NCI-H524 treated with DMSO at 0.1 percent for 48 hours (cell line): ENCODE measurements around the gene NUP62.
A peak's percentile ranks its signal among the peaks of the same experiment; 100 is the strongest.
"Not testable (repeated sequence)": the region's sequence is repeated elsewhere in the genome, so short reads cannot be mapped to it uniquely, and the experiment has no call there.

Experiments used
- DNase-seq: peaks from one replicate; lab custom pipeline; 2025; lab: John Stamatoyannopoulos, UW

Gene NUP62

DNA sequence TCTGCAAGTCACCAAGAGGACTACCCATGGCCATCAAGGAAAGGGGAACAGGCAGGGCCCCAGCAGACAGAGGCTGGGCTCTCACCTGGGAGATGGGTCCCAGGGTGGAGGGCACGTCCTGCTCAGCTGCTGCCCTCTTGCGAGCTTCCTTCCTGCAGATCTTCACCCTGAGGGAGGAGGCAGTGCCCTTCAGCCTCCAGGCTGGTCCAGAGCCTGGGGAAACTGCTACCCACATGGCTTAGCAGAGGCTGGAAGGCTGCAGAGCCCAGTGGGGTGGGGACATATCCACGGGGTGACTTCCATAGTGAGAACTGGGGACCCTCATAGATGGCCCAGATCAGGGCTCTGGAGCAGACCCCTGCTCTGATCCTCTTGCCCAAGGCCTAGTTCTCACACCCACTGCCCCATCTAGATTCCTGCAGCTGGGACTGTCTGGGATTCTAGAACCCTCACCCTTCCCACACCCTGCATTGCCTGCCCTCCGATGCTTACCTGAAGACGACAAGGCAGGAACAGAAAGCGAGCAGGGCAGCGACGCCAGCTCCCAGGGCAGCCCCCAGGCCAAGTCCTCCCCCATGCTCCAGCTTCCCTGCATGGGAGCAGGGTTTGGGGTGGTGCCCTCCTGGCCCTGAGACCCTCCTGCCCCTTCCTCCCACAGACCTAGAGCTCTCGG, 22.6 kb upstream of the NUP62 start:
- no peak for DNase-seq

DNA sequence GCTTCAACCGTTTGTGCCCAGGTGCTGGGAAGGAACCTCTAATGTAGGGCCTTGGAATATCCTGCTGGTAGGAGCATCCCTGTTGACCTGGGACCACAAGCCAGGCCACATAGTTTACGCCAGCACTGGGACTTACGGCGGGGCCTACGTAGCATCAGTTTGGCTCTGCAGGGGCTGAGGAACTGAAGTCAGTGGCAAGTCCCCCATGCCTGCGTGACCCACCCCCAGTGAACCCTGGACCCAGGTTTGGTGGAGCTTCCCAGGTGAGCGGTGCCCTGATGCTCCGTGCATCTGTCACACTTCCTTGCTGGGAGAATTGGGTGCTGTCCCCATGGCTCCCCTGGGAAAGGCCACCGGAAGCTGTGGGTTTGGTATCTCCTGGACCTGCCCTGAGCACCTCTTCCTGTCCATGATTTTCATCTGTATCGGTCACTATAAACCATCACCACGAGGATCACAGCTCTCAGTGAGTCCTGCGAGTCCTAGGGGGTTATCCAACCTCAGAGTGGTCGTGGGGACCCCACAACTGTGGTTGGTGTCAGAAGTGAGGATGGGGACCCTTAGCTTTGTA, 21.7 kb upstream of the NUP62 start:
- no peak for DNase-seq

DNA sequence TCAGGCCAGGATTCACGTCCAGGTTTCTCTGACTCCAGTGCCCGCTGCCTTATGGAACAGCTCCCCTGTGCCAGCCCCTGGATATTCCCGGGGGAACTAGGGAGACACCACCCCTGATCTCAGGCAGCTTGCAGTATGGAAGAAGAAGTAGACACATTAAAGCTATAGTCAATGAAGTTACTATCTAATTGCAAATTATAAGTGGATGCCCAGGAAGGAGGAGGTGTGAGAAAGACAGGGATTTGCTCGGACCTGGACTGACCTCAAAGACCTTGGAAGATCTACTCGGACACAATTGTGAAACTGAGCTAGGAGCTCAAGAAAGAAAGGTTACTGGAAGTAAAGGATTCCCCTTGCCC, 21.3 kb upstream of the NUP62 start:
- no peak for DNase-seq

DNA sequence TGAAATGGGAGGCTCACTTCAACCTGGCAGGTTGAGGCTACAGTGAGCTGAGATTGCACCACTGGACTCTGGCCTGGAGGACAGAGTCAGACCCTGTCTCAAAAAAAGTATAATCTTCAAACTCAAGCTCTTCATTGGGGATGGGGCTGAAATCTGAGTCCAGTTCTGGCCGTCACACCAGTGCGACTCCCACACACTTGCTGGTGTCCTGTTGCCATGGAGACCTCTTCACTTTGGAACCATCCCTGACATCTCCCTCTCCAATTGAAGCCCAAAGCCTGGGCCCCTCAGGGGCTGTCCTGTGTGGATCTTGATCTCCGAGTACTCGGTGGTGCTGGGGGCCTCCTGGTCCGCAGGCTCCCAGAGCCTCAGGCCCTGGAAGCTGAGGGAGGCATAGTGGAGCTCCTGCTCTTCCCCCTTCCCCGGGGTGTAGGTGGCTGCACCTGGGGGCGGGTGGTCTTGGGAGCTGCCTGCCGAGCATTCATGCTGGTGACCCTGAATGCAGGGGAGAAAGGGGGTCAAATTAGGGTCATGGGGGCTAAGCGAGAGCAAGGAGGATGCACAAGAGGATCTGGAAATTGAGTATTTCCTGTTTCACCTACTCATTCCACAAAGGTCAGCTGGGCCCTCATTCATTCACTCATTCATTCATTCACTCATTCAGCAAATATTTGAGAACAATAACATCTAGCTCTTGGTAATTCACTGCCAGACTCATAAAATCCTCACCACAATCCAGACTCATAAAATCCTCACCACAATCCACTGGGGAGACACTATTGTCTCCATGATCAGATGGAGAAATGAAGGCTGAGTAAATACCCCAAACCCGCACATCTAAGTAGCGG, 20.7 kb upstream of the NUP62 start:
- DNase-seq, result no peak

DNA sequence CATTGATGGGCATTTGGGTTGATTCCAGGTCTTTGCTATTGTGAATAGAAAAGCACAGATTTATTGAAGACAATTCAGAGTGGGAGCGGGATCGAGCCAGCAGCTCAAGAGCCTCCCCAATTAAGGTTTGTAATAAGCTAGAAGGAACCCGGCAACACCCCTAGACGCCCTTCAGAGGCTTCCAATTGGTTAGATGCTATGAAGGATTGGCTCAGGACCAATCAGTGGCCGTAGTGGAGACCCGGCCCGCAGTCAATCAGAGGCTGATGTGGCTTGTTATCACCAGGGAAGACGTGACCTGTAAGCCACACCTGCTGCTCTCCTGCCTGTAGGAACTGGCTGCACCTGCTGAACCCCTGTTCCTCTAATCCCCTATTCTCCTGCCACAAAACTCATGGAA, 17.1 kb upstream of the NUP62 start:
- DNase-seq, result no peak

DNA sequence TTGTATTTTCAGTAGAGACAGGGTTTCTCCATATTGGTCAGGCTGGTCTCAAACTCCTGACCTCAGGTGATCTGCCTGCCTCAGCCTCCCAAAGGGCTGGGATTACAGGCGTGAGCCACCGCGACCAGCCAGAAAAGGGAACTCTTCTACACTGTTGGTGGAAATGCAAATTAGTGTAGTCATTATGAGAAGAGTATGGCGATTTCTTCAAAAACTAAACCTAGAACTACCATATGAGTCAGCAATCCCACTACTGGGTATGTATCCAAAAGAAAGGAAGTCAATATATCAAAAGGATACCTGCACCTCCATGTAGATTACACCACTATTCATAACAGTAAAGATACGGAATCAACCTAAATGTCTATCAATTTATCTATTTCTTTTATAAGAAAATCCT, 15.3 kb upstream of the NUP62 start:
- DNase-seq, result not testable (repeated sequence)

DNA sequence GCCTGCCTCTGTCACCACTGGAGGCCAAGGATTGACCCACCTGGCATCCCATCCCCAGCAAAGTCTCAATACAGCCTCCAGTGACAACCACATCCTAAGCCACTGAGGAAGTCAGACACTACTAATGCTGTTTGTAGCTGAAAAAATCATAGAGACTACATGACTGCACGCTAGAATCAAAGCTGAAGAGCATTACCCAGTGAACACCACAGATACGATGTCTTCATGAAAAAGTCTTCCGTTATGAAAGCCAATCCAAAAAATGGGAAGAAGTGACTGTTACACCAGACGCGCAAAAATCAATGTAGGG, 11.1 kb upstream of the NUP62 start:
- no peak for DNase-seq

DNA sequence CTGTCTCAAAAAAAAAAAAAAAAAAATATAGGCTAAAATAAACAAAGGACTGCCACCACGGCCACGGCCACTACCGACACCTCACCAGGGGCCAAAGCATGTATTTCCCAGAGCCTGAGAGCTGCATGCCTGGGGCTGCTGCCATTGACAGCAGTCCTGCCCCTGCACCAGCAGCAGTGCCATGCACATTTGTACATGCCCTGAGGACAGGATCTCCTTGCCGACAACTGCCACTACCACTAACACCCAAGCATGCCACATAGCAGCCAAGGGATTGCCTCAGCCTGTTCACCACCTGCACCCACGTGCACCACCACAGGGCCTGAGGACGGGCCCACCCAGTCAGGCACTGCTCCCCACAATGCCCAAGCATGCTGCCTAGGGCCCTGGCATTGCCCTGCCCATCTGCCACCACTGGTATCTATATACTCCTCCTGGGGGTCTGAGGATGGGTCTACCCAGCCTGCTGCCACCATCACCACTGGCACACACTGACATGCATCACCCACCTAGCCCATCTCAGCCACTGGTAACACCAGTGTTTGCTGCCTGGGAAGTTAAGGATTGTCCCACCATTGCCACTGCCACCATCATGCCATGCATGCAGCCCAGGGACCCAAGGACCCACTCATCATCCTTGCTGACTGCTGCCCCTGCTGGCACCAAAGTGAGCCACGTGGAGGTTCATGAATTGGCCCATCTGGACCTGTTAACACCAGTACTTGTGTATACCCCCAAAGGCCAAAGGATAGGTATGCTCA, 10.6 kb upstream of the NUP62 start:
- no peak for DNase-seq

DNA sequence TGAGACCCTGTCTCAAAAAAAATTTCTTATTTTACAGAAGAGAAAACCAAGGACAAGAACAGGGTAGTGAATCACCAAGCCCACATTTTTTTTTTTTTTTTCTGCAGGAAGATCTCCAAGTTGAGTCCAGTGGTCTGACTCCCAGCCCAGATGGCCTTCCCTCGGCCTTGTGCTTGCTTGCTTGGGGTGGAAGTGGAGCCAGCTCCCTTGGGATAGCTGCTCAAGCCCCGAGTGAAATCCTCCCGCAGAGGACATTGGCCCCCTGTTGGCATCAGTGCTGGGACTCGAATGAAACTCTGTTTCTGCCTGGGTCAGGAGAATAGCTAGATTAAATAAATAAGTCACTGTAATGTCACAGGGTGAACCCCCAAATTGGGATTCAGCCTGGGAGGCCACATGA, 9.4 kb upstream of the NUP62 start:
- DNase-seq, result no peak

DNA sequence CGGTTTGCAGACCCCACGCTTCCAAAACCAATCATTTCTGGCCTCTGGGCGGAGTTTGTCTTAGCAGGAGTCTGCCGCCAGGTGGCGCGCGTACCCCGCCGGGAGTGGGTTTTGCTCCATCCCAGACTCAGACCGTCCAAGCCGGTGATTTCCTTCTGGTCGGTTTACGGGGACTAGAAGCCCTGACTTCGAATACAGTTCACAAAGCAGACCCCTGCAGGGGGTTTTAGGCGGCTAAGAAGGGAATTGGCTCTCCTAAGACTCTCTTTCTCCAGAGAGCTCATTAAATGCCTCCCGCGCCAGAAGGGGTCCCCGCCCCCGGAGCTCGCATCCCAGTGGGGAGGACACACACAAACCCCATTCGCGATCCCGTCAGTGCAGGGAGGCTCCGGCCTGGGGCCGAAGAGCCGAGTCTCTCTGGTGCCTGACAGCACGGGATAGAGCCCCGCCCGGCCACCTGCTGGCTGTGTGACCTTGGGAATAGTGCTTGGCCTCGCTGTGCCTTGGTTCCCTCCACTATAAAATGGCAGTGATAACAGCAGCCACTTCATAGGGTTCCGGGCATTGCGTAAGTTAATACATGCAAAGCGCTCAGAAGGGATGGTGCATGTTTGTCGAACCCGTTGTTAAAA, 8.6 kb upstream of the NUP62 start:
- peak; percentile 49 for DNase-seq

DNA sequence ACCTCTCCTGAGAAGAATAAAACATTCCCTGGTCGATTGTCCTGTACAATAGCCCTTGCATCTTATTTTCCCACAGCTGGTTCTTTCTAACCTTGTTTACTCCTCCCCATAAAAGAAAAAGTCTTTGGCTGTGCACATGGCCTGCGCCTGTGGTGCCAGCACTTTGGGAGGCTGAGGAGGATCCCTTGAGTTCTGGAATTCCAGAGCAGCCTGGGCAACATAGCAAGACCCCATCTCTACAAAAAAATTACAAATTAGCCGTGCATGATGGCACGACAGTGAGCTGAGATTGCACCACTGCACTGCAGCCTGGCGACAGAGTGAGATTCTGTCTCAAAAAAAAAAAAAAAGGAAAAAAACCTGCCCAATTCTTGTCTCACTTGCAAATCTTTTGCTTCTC, 7.2 kb upstream of the NUP62 start:
- DNase-seq, result no peak

DNA sequence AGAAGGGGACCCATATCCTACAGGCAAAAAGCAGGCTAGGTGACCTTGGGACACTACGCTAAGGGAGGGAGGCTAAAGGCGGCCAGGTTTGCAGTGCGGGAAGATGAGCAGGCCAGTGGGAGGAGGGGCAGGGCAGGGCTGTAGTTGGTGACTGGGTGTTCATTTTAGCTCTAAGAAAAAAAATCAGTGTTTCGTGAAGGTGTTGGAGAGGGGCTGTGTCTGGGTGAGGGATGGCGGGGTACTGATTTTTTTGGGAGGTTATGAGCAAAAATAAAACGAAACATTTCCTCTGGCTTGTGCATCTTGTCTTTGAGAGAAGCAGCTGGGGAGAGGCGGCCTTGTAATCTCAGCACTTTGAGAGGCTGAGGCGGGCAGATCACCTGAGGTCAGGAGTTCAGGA, 4.3 kb upstream of the NUP62 start:
- DNase-seq, result no peak

DNA sequence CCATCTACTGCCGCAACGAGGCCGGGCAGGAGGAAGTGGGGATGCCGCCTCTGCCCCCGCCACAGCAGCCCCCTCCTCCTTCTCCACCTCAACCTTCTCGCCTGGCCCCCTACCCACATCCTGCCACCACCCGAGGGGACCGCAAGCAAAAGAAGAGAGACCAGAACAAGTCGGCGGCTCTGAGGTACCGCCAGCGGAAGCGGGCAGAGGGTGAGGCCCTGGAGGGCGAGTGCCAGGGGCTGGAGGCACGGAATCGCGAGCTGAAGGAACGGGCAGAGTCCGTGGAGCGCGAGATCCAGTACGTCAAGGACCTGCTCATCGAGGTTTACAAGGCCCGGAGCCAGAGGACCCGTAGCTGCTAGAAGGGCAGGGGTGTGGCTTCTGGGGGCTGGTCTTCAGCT, 3.4 kb upstream of the NUP62 start:
- DNase-seq, result no peak

DNA sequence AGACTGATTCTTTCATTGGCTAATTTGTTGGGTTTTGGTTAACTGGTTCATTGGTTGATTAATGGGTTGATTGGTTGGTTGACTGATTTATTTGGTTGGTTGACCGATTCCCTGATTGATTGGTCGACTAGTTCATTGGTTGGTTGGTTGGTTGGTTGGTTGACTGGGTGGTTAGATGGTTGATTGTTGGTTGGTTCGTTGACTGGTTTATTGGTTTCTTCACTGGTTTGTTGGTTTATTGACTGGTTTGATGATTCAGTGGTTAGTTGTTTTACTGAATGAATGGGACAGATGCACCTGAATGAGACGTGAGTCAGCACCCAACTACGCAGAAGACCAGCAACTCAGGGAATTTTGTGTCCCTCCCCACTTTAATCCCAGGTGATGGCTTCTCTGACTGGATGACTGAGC, 2.7 kb upstream of the NUP62 start:
- DNase-seq, result no peak

DNA sequence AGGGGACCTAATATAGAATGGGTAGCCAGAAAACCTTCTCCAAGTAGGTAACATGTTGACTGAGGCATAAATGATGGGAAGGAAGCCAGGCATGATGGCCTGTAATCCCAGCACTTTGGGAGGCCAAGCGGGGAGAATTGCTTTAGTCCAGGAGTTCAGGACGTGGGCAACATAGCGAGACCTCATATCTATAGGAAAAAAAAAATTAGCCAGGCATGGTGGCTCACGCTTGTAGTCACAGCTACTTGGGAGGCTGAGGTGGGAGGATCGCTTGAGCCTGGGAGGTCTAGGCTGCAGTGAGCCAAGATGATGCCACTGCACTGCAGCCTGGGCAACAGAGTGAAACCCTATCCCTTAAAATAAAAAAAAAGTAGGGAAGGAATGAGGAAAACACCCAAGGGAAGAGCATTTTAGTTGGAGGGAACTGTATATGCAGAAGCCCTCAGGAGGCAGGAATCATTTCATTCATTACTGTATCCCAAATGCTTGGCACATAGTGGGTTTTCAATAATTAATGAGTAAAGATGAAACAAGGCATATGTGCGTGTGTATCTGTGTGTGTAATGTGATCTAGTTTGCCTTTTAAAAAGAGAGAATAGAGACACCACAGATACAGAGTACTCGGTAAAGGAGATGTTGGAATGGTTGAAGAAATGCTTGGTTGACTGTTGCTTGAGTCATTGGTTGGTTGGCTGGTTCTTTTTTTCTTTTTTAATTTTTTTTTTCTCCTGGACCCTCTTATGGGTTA, 2.2 kb upstream of the NUP62 start:
- no peak for DNase-seq

DNA sequence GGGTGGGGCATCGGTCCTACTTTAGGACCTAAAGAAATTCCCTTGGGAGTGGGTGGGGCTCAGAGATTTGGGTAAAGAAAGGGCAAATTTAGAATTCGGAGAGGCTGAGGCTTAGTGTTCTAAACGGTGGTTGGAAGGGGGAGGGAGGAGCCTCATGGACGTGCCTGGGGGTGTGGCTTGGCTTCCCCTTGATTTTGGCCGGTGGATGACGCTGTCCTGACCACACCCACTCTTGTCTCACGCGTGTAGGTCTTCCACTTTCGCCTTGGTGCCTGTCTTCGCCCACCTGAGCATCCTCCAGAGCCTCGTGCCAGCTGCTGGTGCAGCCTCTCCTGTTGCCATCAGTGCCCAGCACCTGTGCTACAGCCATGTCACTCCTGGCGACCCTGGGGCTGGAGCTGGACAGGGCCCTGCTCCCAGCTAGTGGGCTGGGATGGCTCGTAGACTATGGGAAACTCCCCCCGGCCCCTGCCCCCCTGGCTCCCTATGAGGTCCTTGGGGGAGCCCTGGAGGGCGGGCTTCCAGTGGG, 1.2 kb upstream of the NUP62 start:
- DNase-seq, result no peak

DNA sequence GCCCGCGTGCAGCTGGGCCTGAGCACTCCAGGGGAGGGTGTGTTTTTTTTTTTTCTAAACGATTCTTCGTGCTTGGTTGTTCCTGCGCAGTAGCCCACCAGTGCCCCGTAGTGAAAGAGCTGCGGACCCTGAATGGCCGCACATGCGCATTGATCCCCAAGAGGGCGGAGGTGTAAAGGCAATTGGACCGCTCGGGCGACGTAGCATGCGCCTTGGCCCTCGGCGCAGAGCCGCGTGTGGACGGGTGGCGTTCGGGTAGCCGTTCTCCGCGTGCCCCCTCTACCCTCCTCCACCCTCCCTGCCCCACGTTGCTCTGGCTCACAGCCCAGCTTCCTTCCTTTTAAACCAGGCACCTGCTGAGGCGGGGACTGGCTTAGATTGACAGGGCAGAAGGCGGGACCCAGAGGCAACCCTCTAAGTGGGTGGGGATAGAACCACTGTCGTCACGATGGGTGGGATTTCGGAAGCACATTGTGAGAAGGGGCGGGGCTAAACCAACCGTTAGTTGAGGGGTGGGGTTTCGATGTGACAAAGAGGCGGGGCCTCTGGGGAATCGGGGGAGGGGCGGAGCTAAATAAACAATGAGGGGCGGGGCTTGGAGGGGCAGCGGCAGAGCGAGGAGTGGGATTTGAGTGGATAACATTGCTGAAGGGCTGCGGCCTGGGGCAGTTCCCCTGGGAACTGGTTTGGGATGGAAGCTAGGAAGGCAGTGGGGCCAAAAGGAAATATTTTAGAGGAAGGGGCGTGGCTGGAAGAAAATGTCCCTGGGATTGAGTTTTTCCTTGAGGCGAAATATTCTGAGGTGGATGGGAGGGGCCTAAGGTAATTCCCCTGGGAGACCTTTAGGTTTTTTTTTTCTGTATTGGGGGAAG, 543 bp upstream of the NUP62 start:
- peak; percentile 69 for DNase-seq

DNA sequence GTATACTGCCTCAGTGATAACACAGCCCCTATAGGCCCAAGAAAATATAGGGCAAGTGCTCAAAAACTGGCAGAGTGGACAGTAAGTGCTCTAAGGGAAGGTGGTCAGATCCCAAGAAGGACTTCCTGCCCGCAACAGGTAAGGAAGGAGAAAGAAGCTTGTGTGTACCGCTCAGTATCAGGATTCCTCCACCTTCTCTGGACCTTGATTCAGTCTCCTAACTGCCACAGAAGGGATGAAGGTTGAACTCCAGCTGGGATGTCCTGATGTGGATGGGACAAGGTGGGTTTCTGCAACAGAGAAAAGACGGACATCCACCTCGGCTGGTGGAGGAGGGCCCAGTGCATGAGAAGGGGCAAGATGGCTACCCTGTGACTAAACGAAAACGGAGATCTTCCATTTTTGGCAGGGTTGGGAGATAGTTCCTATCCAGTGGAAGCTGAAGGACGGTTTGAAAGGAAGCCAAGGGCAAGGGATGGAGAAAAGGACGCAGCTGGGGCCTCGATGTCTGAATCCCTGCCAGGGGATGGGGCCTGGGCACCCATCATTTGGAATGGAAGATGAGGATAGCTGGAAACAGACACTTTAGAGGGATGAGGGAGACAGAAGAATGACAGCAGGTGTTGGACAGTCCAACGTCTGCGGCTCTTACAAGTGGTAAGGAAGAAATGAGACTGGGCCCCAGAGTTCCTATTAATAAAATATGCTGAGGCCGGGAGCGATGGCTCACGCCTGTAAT, 1.6 kb downstream of the NUP62 start:
- no peak for DNase-seq

DNA sequence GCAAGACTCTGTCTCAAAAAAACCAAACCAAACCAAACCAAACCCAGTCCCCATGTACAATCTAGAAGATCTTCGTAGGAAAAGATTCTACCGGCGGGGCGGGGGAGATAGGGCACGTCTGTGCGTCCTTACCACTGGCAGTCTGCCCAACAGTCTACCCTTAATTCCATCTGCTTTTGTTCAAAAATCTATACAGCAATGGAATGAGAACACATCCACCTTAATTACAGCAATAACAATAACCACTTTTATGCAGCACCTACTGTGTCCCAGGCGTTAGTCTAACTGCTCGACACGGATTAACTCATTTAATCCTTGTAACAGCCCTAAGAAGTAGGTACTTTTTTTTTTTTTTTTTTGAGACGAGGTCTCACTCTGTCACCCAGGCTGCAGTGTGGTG, 2.8 kb downstream of the NUP62 start:
- no peak for DNase-seq

DNA sequence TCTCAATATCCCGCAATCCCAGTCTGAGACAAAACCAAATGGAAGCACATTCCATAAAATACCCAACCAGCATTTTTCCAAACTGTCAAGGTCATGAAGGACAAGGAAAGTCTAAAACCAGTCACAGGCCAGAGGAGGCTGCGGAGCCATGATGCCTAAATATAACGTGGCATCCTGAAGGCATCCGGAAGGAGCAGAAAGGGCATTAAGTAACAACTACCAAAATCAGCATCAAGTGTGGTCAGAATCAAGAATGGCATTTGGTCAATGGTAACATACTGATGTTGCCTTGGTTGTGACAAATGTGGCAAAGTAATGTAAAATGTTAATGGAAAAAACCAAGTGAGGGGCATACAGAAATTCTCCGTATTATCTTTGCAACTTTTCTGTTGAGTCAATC, 3.8 kb downstream of the NUP62 start:
- no peak for DNase-seq
